ENCODE measurements around the gene FLNA.
"Not testable (repeated sequence)": the region's sequence is repeated elsewhere in the genome, so short reads cannot be mapped to it uniquely, and the experiment has no call there.

The FLNA gene

GRCh38 chrX:154304846-154305245 is 69.6 kb downstream of the FLNA start:
- DNase-seq (ENCODE audit: low spot score), result no peak

GRCh38 chrX:154303476-154303875 is 71.0 kb downstream of the FLNA start:
- no peak for DNase-seq (ENCODE audit: low spot score)

GRCh38 chrX:154302998-154303397 is 71.4 kb downstream of the FLNA start:
- DNase-seq (ENCODE audit: low spot score), result not testable (repeated sequence)

GRCh38 chrX:154300816-154301215 is 73.6 kb downstream of the FLNA start:
- DNase-seq (ENCODE audit: low spot score), result no peak

Measured in hepatic stellate cell (primary cell).